T-helper 22 cell (primary cell): ENCODE measurements around the gene SQOR.
"Not testable (repeated sequence)": the region's sequence is repeated elsewhere in the genome, so short reads cannot be mapped to it uniquely, and the experiment has no call there.

Experiments used
- DNase-seq: peaks from one replicate; pipeline ENCODE4 v3.0.0-alpha.2; 2020; ENCODE audit warnings: low read depth

Gene SQOR

GRCh38 chr15:45631776-45632175 lies 3.1 kb upstream of the SQOR start:
- DNase-seq: no peak

- peak; percentile 40 for DNase-seq
These were observed 386 bp downstream of the SQOR start for GRCh38 chr15:45635191-45635638.

- DNase-seq: no peak
These were observed 999 bp downstream of the SQOR start for GRCh38 chr15:45635763-45636292.

GRCh38 chr15:45637141-45637540 lies 2.3 kb downstream of the SQOR start:
- DNase-seq: no peak

- peak; percentile 8 for DNase-seq
These were observed 2.8 kb downstream of the SQOR start for GRCh38 chr15:45637552-45638033.

- DNase-seq: no peak
These were observed 5.8 kb downstream of the SQOR start for GRCh38 chr15:45640616-45641015.

GRCh38 chr15:45641374-45641781 lies 6.5 kb downstream of the SQOR start:
- no peak for DNase-seq

GRCh38 chr15:45641999-45642932 lies 7.4 kb downstream of the SQOR start:
- no peak for DNase-seq

- DNase-seq: no peak
These were observed 9.6 kb downstream of the SQOR start for GRCh38 chr15:45644437-45644836.

GRCh38 chr15:45645026-45645980 lies 10.5 kb downstream of the SQOR start:
- DNase-seq: no peak

- no peak for DNase-seq
These were observed 11.4 kb downstream of the SQOR start for GRCh38 chr15:45646220-45646619.

GRCh38 chr15:45647828-45648227 lies 13.0 kb downstream of the SQOR start:
- no peak for DNase-seq

- no peak for DNase-seq
These were observed 13.8 kb downstream of the SQOR start for GRCh38 chr15:45648521-45649200.

- DNase-seq: not testable (repeated sequence)
These were observed 15.2 kb downstream of the SQOR start for GRCh38 chr15:45650007-45650406.

- no peak for DNase-seq
These were observed 16.2 kb downstream of the SQOR start for GRCh38 chr15:45650889-45651525.

- no peak for DNase-seq
These were observed 19.0 kb downstream of the SQOR start for GRCh38 chr15:45653702-45654424.

- no peak for DNase-seq
These were observed 19.9 kb downstream of the SQOR start for GRCh38 chr15:45654749-45655148.

GRCh38 chr15:45657254-45657653 lies 22.4 kb downstream of the SQOR start:
- DNase-seq: no peak

- DNase-seq: no peak
These were observed 23.1 kb downstream of the SQOR start for GRCh38 chr15:45657764-45658545.
